H9 (cell line): ENCODE results near the gene DMRTA1. TPM values are rescaled to one million over a fixed set of nuclear protein-coding genes. Genes with fewer than 3 reads are reported as not detected.

ENCODE experiments used
- DNase-seq: peaks from one replicate; pipeline ENCODE4 v3.0.0-alpha.2; 2017
- H2AFZ ChIP-seq: one replicate; pipeline ENCODE4 v1.6.1; 2013; ENCODE audit warnings: mild to moderate bottlenecking, low read length, control low read depth, moderate library complexity
- H2AK5ac ChIP-seq: 2 replicates; pipeline ENCODE4 v1.6.1; 2013; ENCODE audit warnings: low read length, control low read depth, mixed read lengths; ENCODE audit not compliant: insufficient read length
- H2BK120ac ChIP-seq: one replicate; pipeline ENCODE4 v1.6.1; 2013; ENCODE audit warnings: low read depth, mild to moderate bottlenecking, low read length, control low read depth, inconsistent platforms; ENCODE audit not compliant: poor library complexity, severe bottlenecking
- H2BK12ac ChIP-seq: 2 replicates; pipeline ENCODE4 v1.6.1; 2013; ENCODE audit warnings: low read length, control low read depth, mixed read lengths, low read depth; ENCODE audit not compliant: insufficient read length
- H2BK15ac ChIP-seq: 2 replicates; pipeline ENCODE4 v1.6.1; 2013; ENCODE audit warnings: low read depth, low read length, control low read depth
- H2BK20ac ChIP-seq: one replicate; pipeline ENCODE4 v1.6.1; 2013; ENCODE audit warnings: low read depth, mild to moderate bottlenecking, low read length, control low read depth, inconsistent platforms; ENCODE audit not compliant: poor library complexity, severe bottlenecking
- H2BK5ac ChIP-seq: 2 replicates; pipeline ENCODE4 v1.6.1; 2013; ENCODE audit warnings: low read length, control low read depth, mixed read lengths; ENCODE audit not compliant: insufficient read length
- H3K14ac ChIP-seq: 2 replicates; pipeline ENCODE4 v1.6.1; 2013; ENCODE audit warnings: low read length, control low read depth; ENCODE audit not compliant: insufficient read depth
- H3K18ac ChIP-seq: 2 replicates; pipeline ENCODE4 v1.6.1; 2013; ENCODE audit warnings: low read depth, mild to moderate bottlenecking, mixed read lengths, low read length, control low read depth; ENCODE audit not compliant: insufficient read length
- H3K23ac ChIP-seq: 2 replicates; pipeline ENCODE4 v1.6.1; 2013; ENCODE audit warnings: low read length, control low read depth, mixed read lengths, low read depth; ENCODE audit not compliant: insufficient read length
- H3K23me2 ChIP-seq: 2 replicates; pipeline ENCODE4 v1.6.1; 2013; ENCODE audit warnings: low read depth, mild to moderate bottlenecking, mixed read lengths, low read length, control low read depth; ENCODE audit not compliant: insufficient read length, poor library complexity, severe bottlenecking
- H3K27ac ChIP-seq: 2 replicates; pipeline ENCODE4 v1.5.1; 2013; ENCODE audit warnings: low read length, control low read depth, mixed read lengths, low read depth; ENCODE audit not compliant: insufficient read length
- H3K27me3 ChIP-seq: 2 replicates; pipeline ENCODE4 v1.6.1; 2013; ENCODE audit warnings: low read length, control low read depth, inconsistent platforms; ENCODE audit not compliant: insufficient read depth
- H3K4ac ChIP-seq: 2 replicates; pipeline ENCODE4 v1.6.1; 2013; ENCODE audit warnings: low read depth, mild to moderate bottlenecking, control low read depth, inconsistent platforms, low read length, moderate library complexity
- H3K4me1 ChIP-seq: 2 replicates; pipeline ENCODE4 v1.6.1; 2013; ENCODE audit warnings: low read length, control low read depth, inconsistent platforms; ENCODE audit not compliant: insufficient read depth
- H3K4me2 ChIP-seq: 2 replicates; pipeline ENCODE4 v1.6.1; 2013; ENCODE audit warnings: low read length, control low read depth, mixed read lengths; ENCODE audit not compliant: insufficient read length, insufficient read depth
- H3K56ac ChIP-seq: 2 replicates; pipeline ENCODE4 v1.6.1; 2013; ENCODE audit warnings: low read depth, mild to moderate bottlenecking, mixed read lengths, low read length, control low read depth; ENCODE audit not compliant: insufficient read length
- H3K79me1 ChIP-seq: 2 replicates; pipeline ENCODE4 v1.6.1; 2013; ENCODE audit warnings: low read depth, mild to moderate bottlenecking, moderate library complexity, low read length, control low read depth, inconsistent platforms; ENCODE audit not compliant: insufficient read depth, poor library complexity, severe bottlenecking
- H3K79me2 ChIP-seq: 2 replicates; pipeline ENCODE4 v1.6.1; 2013; ENCODE audit warnings: low read length, control low read depth, inconsistent platforms; ENCODE audit not compliant: insufficient read depth
- H3K9ac ChIP-seq: 2 replicates; pipeline ENCODE4 v1.6.1; 2013; ENCODE audit warnings: low read length, control low read depth, mixed read lengths; ENCODE audit not compliant: insufficient read length; ENCODE audit errors: extremely low read depth
- H3K9me3 ChIP-seq: one replicate; pipeline ENCODE4 v1.6.1; 2013; ENCODE audit warnings: low read depth, low read length, inconsistent platforms; ENCODE audit not compliant: control insufficient read depth
- H3T11ph ChIP-seq: one replicate; pipeline ENCODE4 v1.6.1; 2013; ENCODE audit warnings: mild to moderate bottlenecking, low read length, control low read depth, inconsistent platforms
- H4K20me1 ChIP-seq: one replicate; pipeline ENCODE4 v1.6.1; 2013; ENCODE audit not compliant: control insufficient read depth, insufficient read length, insufficient read depth
- H4K5ac ChIP-seq: 2 replicates; pipeline ENCODE4 v1.6.1; 2013; ENCODE audit warnings: low read depth, mild to moderate bottlenecking, mixed read lengths, low read length, control low read depth; ENCODE audit not compliant: insufficient read length
- H4K8ac ChIP-seq: replicated peaks from 2 replicates; pipeline ENCODE4 v1.6.1; 2013; ENCODE audit warnings: low read length, control low read depth, mixed read lengths, low read depth; ENCODE audit not compliant: insufficient read length
- H4K91ac ChIP-seq: 2 replicates; pipeline ENCODE4 v1.6.1; 2013; ENCODE audit warnings: low read depth, mild to moderate bottlenecking, moderate library complexity, mixed read lengths, low read length, control low read depth; ENCODE audit not compliant: insufficient read length
- H3K27ac Mint-ChIP-seq, 3 experiments: 2 replicates in 2 of 3; 3 replicates in 1 of 3; pipeline ENCODE4 v1.8.0; 2020 to 2021; ENCODE audit warnings: mixed read lengths in 3 of 3, mild to moderate bottlenecking in 1 of 3, moderate library complexity in 1 of 3
- H3K27me3 Mint-ChIP-seq: 2 replicates; pipeline ENCODE4 v1.8.0; 2021; ENCODE audit warnings: low read depth, mild to moderate bottlenecking, moderate library complexity, mixed read lengths
- H3K36me3 Mint-ChIP-seq, 3 experiments: 2 replicates in 2 of 3; 3 replicates in 1 of 3; pipeline ENCODE4 v1.8.0; 2020 to 2021; ENCODE audit warnings: low read depth in 3 of 3, mixed read lengths in 3 of 3; ENCODE audit not compliant: insufficient read depth in 1 of 3
- H3K4me1 Mint-ChIP-seq, 2 experiments: 2 replicates each; pipeline ENCODE4 v1.8.0; 2020; ENCODE audit warnings: mixed read lengths in 2 of 2
- H3K4me3 Mint-ChIP-seq, 2 experiments: 2 replicates in 1 of 2; 3 replicates in 1 of 2; pipeline ENCODE4 v1.8.0; 2020 to 2021; ENCODE audit warnings: mild to moderate bottlenecking in 2 of 2, mixed read lengths in 2 of 2, moderate library complexity in 1 of 2
- H3K9me3 Mint-ChIP-seq, 2 experiments: 2 replicates in 1 of 2; 3 replicates in 1 of 2; pipeline ENCODE4 v1.8.0; 2020; ENCODE audit warnings: mild to moderate bottlenecking in 2 of 2, mixed read lengths in 2 of 2, moderate library complexity in 1 of 2
- CTCF ChIP-seq: fragments of 200-600 bp; sonication (generic); conservative IDR thresholded peaks from 3 replicates; pipeline ENCODE4 v1.8.0; 2021; ENCODE audit warnings: antibody characterized with exemption, mild to moderate bottlenecking
- WGBS: extraction: QIAGEN DNeasy Blood & Tissue Kit; methylation state at CpG from one replicate; pipeline ENCODE4 v1.1.7; 2013; ENCODE audit warnings: missing lambda C conversion rate, low lambda C conversion rate, mixed read lengths; ENCODE audit not compliant: insufficient read length; ENCODE audit errors: extremely low coverage; 5-methylcytosine and 5-hydroxymethylcytosine counted together
- total RNA-seq: library from RNA; stranded (reverse); gene quantifications from 2 replicates; pipeline ENCODE4 v1.2.1, GENCODE V29; 2021

Gene DMRTA1
- total RNA-seq, 1 experiment from 2014 or later: 2.8 TPM

- Mint-ChIP-seq H3K4me1 (peaks cover 10 to 12% of the 10 kb centered on the region in 2 experiments), H3K4me3 (no peak overlapping the region), H3K36me3 (peaks cover 0 to 12% (median 0%) of the 10 kb centered on the region in 3 experiments; a peak in 2 of 7 replicates), H3K27me3 (no peaks in the 10 kb centered on the region), H3K9me3 (no peaks in the 10 kb centered on the region), H3K27ac (no peak overlapping the region; a peak in 1 of 7 replicates)
- Histone ChIP-seq H2BK5ac (no peak overlapping the region), H3K4ac (no peak overlapping the region), H4K5ac (no peak overlapping the region), H3K79me1 (no peaks in the 10 kb centered on the region), H3T11ph (no peak overlapping the region), H2BK15ac (no peak overlapping the region), H4K91ac (no peak overlapping the region), H3K4me2 (no peak overlapping the region), H3K14ac (no peak overlapping the region), H3K23me2 (peaks cover 6% of the 10 kb centered on the region), H2BK120ac (no peak overlapping the region), H2BK12ac (no peak overlapping the region), H3K9me3 (no peaks in the 10 kb centered on the region), H3K9ac (no peak overlapping the region), H4K20me1 (no peaks in the 10 kb centered on the region), H2AFZ (no peak overlapping the region), H3K4me1 (no peaks in the 10 kb centered on the region), H3K56ac (no peak overlapping the region), H3K18ac (no peak overlapping the region), H3K79me2 (no peaks in the 10 kb centered on the region), H3K27ac (no peak overlapping the region), H3K23ac (no peak overlapping the region), H2AK5ac (no peak overlapping the region), H3K27me3 (no peaks in the 10 kb centered on the region), H2BK20ac (no peak overlapping the region), H4K8ac (no peak overlapping the region)
- TF ChIP-seq CTCF: peak; percentile 91
- no CpG with 5 or more reads among the region's 4 CpGs for WGBS
- no peak for DNase-seq
Measured at GRCh38 chr9:22452415-22453010, 5.9 kb downstream of the DMRTA1 start.
